ENCODE results near the gene ST3GAL4. TPM values are rescaled to one million over a fixed set of nuclear protein-coding genes. Genes with fewer than 3 reads are reported as not detected.

The ST3GAL4 gene
- total RNA-seq, 1 donor from 2014 or later, result 15.9 TPM

- no peak for DNase-seq (ENCODE audit: low read depth)
- no peak for TF ChIP-seq CTCF (conservative IDR thresholded peaks at IDR 0.05; ENCODE audit: low read depth, low read length)
- no peak overlapping the region for H3K4me3 ChIP-seq (ENCODE audit: low read depth, low read length)
Measured at GRCh38 chr11:126432065-126432461, 76.6 kb downstream of the ST3GAL4 start.

DNA sequence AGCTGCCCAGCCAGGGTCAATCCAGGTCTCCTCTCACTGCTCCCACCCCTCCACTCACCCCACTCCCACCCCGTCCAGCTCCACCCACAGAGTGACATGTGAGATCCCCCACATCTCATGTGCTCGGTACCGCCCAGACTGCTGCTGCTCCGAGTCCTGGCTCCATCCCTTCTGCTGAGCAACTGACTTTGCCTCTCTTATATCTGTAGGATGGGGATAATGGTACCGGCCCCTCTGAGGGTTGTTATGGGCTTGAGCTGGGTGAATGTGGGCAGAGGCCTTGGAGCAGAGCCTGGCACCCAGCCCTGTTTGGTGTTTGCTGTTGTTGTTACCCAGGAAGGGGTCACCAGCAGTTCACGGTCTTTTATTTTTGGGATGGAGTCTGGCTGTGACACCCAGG, 77.0 kb downstream of the ST3GAL4 start:
- no peak for DNase-seq (ENCODE audit: low read depth)
- TF ChIP-seq CTCF (conservative IDR thresholded peaks at IDR 0.05; ENCODE audit: low read depth, low read length), result no peak
- H3K4me3 ChIP-seq (ENCODE audit: low read depth, low read length), result no peak overlapping the region

DNA sequence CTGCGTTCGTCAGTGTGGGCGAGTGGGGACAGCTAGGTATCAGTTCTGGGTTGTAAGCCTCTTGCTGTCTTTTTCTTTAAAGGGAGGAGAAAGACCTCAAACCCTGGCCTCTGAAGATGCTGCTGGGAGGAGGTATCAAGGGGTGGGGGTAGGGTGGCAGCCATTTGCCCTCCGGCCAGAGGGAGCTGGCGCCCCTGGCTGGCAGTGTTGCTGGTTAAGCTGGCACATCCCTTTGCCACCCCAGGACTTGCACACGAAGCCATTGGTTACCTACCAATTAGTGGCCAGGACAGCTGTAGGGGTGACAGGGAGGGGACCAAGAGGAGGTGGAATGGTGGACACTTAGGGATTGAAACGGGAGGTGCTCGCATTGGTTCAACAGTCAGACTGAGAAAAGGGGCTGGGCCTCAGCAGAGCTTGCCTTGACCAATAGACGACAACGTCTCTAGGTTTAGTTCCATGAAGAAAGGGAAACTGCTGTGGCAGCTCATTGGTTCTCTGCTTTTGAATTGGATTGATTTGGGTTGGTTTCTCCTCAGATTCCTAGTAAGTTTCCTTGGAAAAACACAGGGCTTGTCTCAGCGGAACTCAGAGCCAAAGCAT, 77.9 kb downstream of the ST3GAL4 start:
- no peak for DNase-seq (ENCODE audit: low read depth)
- TF ChIP-seq CTCF (conservative IDR thresholded peaks at IDR 0.05; ENCODE audit: low read depth, low read length), result no peak
- H3K4me3 ChIP-seq (ENCODE audit: low read depth, low read length), result no peak overlapping the region

- no peak overlapping the region for H3K4me3 ChIP-seq (ENCODE audit: low read depth, low read length)
- TF ChIP-seq CTCF (conservative IDR thresholded peaks at IDR 0.05; ENCODE audit: low read depth, low read length), result no peak
Measured at GRCh38 chr11:126433989-126434949, 78.8 kb downstream of the ST3GAL4 start.

DNA sequence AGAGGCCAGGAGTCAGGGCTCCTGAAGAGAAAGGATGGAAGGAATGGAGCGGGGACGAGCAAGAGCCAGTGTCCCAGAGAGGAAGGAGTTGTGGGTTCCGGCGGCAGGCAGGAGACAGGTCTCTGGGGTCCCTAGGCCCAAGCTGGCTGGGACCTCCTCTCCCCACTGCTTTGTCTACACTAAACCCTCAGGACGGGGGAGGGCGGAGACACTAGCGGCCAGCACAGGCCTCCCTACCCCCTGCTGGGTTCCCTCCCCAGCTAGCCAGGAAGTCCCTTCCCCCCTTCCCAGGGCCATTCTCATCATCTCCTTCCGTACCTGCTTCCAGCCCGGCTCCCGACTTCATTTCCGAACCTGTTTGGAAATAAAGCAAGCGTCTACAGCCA, 79.5 kb downstream of the ST3GAL4 start:
- no peak for DNase-seq (ENCODE audit: low read depth)
- H3K4me3 ChIP-seq (ENCODE audit: low read depth, low read length), result no peak overlapping the region
- no peak for TF ChIP-seq CTCF (conservative IDR thresholded peaks at IDR 0.05; ENCODE audit: low read depth, low read length)

More at GRCh38 chr11:126433989-126434949, 78.8 kb downstream of the ST3GAL4 start:
- DNase-seq (ENCODE audit: low read depth), result no peak

DNA sequence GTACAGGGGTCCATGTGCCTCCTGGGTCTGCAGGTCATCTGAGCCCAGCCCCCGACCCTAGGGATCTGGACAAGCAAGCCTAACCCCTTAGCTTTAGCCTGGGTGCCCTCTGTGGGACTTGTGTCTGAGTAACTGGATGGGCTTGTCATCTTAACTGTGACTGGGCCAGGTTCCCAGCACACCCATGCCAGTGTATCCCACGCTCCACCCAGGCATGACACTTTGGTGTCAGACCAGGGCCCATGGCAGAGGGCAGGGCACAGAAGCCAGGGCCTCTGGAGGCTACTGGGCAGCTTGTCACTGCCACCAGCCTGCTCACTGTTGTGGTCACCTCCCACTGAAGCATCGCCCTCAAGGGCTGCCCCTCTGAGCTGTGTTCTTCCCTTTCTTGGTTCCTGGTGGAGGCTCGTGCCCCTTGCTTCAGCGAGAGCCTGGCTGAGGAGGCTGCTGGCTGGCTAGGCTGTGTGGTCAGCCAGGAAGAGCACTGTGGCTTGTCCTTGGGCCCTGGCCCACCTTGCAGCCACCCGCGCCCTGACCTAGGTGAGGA, 80.8 kb downstream of the ST3GAL4 start:
- H3K4me3 ChIP-seq (ENCODE audit: low read depth, low read length), result no peak overlapping the region
- no peak for TF ChIP-seq CTCF (conservative IDR thresholded peaks at IDR 0.05; ENCODE audit: low read depth, low read length)
- DNase-seq (ENCODE audit: low read depth), result no peak
